DND-41 (cell line): ENCODE results near the gene MAPK1.
A peak's percentile ranks its signal among the peaks of the same experiment; 100 is the strongest.

Experiments
- ATAC-seq: fragments of 200-7000 bp; cut with Tn5 transposase; 3 replicates; pipeline ENCODE4 v1.9.1; 2021; ENCODE audit warnings: low read depth; ENCODE audit not compliant: insufficient read depth
- DNase-seq: peaks from one replicate; pipeline ENCODE4 v3.0.0-alpha.2; 2020
- H2AFZ ChIP-seq: 2 replicates; pipeline ENCODE4 v1.6.0; 2012; ENCODE audit warnings: low read depth, low read length
- H3K27ac ChIP-seq: 2 replicates; pipeline ENCODE4 v1.5.1; 2012; ENCODE audit warnings: low read length, inconsistent platforms
- H3K27me3 ChIP-seq: fragments of 200-600 bp; sonication (generic); 2 replicates; pipeline ENCODE4 v1.6.0; 2012; ENCODE audit warnings: low read length, mild to moderate bottlenecking, inconsistent platforms; ENCODE audit not compliant: insufficient read depth, poor library complexity
- H3K36me3 ChIP-seq: 2 replicates; pipeline ENCODE4 v1.5.1; 2012; ENCODE audit warnings: low read length, inconsistent platforms; ENCODE audit not compliant: insufficient read depth
- H3K4me1 ChIP-seq: 2 replicates; pipeline ENCODE4 v1.5.1; 2012; ENCODE audit warnings: mild to moderate bottlenecking, low read length; ENCODE audit not compliant: insufficient read depth
- H3K4me2 ChIP-seq: 2 replicates; pipeline ENCODE4 v1.6.0; 2012; ENCODE audit warnings: mild to moderate bottlenecking, moderate library complexity, low read length, inconsistent platforms; ENCODE audit not compliant: insufficient read depth
- H3K4me3 ChIP-seq, 2 experiments: fragments of 200-600 bp in 1 of 2; shearing (Covaris generic) in 1 of 2; 2 replicates each; pipeline ENCODE4 v1.5.1; 2012 to 2016; ENCODE audit warnings: inconsistent platforms in 2 of 2, low read length in 2 of 2, mild to moderate bottlenecking in 2 of 2, low read depth in 1 of 2, moderate library complexity in 1 of 2
- H3K79me2 ChIP-seq: 2 replicates; pipeline ENCODE4 v1.6.0; 2012; ENCODE audit warnings: low read length, inconsistent platforms; ENCODE audit not compliant: insufficient read depth
- H3K9ac ChIP-seq: 2 replicates; pipeline ENCODE4 v1.6.0; 2012; ENCODE audit warnings: low read depth, mild to moderate bottlenecking, inconsistent platforms, low read length, moderate library complexity
- H3K9me3 ChIP-seq: 2 replicates; pipeline ENCODE4 v1.5.1; 2012; ENCODE audit warnings: low read length, moderate library complexity, mild to moderate bottlenecking, inconsistent platforms; ENCODE audit not compliant: insufficient read depth, severe bottlenecking
- H4K20me1 ChIP-seq: 2 replicates; pipeline ENCODE4 v1.6.0; 2012; ENCODE audit warnings: low read length; ENCODE audit not compliant: insufficient read depth
- CTCF ChIP-seq: IDR thresholded peaks from 2 replicates; pipeline ENCODE4 v1.5.1; 2012; ENCODE audit warnings: borderline replicate concordance, low read length, moderate library complexity, mild to moderate bottlenecking; ENCODE audit not compliant: poor library complexity, severe bottlenecking; ENCODE audit errors: extremely low read depth
- EZH2 ChIP-seq: IDR thresholded peaks from 3 replicates; pipeline ENCODE4 v1.6.1; 2012; ENCODE audit warnings: borderline replicate concordance, low read depth, mild to moderate bottlenecking, moderate library complexity, low read length, inconsistent platforms; ENCODE audit not compliant: severe bottlenecking

Gene MAPK1

GRCh38 chr22:21832291-21833290, 34.9 kb downstream of the MAPK1 start:
- no peak overlapping the region for H3K27ac ChIP-seq
- peaks cover 80% of the 10 kb centered on the region for H4K20me1 ChIP-seq
- no peak overlapping the region for H3K4me2 ChIP-seq
- peaks cover 12% of the 10 kb centered on the region for H3K36me3 ChIP-seq
- H3K79me2 ChIP-seq, result peaks cover 100% of the 10 kb centered on the region
- no peaks in the 10 kb centered on the region for H3K9me3 ChIP-seq
- no peak overlapping the region for H3K9ac ChIP-seq
- DNase-seq (no peak), ATAC-seq (0 out of 3 replicates have a peak, but pooled peaks have one; percentile 27)
- H3K4me3 ChIP-seq, result no peak overlapping the region
- no peak for TF ChIP-seq EZH2
- TF ChIP-seq CTCF, result no peak
- H3K27me3 ChIP-seq, result no peaks in the 10 kb centered on the region
- no peak overlapping the region for H2AFZ ChIP-seq
- no peaks in the 10 kb centered on the region for H3K4me1 ChIP-seq

- DNase-seq, result no peak
- peaks cover 12% of the 10 kb centered on the region for H3K36me3 ChIP-seq
- H3K9me3 ChIP-seq, result no peaks in the 10 kb centered on the region
- no peak for ATAC-seq
- TF ChIP-seq CTCF, result no peak
- no peak for TF ChIP-seq EZH2
- H3K27me3 ChIP-seq, result no peaks in the 10 kb centered on the region
- peaks cover 100% of the 10 kb centered on the region for H3K79me2 ChIP-seq
- no peaks in the 10 kb centered on the region; the same call in 1 of the 2 replicates for H3K4me1 ChIP-seq
- H4K20me1 ChIP-seq, result peaks cover 87% of the 10 kb centered on the region
- H2AFZ ChIP-seq, result no peak overlapping the region
- no peak overlapping the region for H3K9ac ChIP-seq
- H3K4me3 ChIP-seq, result no peak overlapping the region
- H3K4me2 ChIP-seq, result no peak overlapping the region
- no peak overlapping the region for H3K27ac ChIP-seq
Observed at GRCh38 chr22:21829523-21829922, 37.9 kb downstream of the MAPK1 start.

- Histone ChIP-seq H4K20me1 (peaks cover 91% of the 10 kb centered on the region), H3K36me3 (peaks cover 11% of the 10 kb centered on the region), H3K9me3 (no peaks in the 10 kb centered on the region), H3K79me2 (peaks cover 100% of the 10 kb centered on the region), H3K9ac (no peak overlapping the region), H3K4me2 (no peak overlapping the region), H3K4me1 (no peaks in the 10 kb centered on the region; the same call in 1 of the 2 replicates), H3K27me3 (no peaks in the 10 kb centered on the region), H3K4me3 (no peak overlapping the region), H2AFZ (no peak overlapping the region), H3K27ac (no peak overlapping the region)
- ATAC-seq (no peak), DNase-seq (no peak)
- TF ChIP-seq EZH2 (no peak), CTCF (no peak)
Observed at GRCh38 chr22:21828268-21828638, 39.2 kb downstream of the MAPK1 start.
